Stomach (tissue), 9 donors: ENCODE measurements around the gene PLXNA2. TPM values are rescaled to one million over a fixed set of nuclear protein-coding genes. Genes with fewer than 3 reads are reported as not detected.

Experiments
- DNase-seq, 2 donors: peaks; one replicate each; pipeline versions ENCODE4 v3.0.0 to v3.0.0-alpha.2; 2013 to 2019
- H3K27ac ChIP-seq, 5 donors: fragments of 200-600 bp in 4 of 5; sonication (generic) in 4 of 5; one replicate each; pipeline ENCODE4 v1.5.1; 2013 to 2019; ENCODE audit warnings: mild to moderate bottlenecking in 1 of 5, moderate library complexity in 1 of 5
- H3K27me3 ChIP-seq, 3 donors: fragments of 200-600 bp; sonication (generic); one replicate each; pipeline ENCODE4 v1.5.1; 2017 to 2019; ENCODE audit warnings: mixed run types in 1 of 3
- H3K36me3 ChIP-seq, 4 donors: fragments of 200-600 bp; sonication (generic); 1 replicate in 3 of 4; 2 replicates in 1 of 4; pipeline ENCODE4 v1.5.1; 2016 to 2019
- H3K4me1 ChIP-seq, 4 donors: fragments of 200-600 bp; sonication (generic); one replicate each; pipeline ENCODE4 v1.5.1; 2016 to 2019
- H3K4me3 ChIP-seq, 4 donors: fragments of 200-600 bp; sonication (generic) in 3 of 4; one replicate each; pipeline ENCODE4 v1.5.1; 2016 to 2019; ENCODE audit warnings: mild to moderate bottlenecking in 1 of 4
- H3K9me3 ChIP-seq, 4 donors: fragments of 200-600 bp; sonication (generic); one replicate each; pipeline ENCODE4 v1.5.1; 2016 to 2019
- EP300 ChIP-seq: sonication (generic); formaldehyde crosslinking; IDR thresholded peaks from one replicate; pipeline ENCODE4 v1.6.1; 2017; ENCODE audit warnings: antibody characterized with exemption
- POLR2A ChIP-seq, 4 donors: fragments of 450-650 bp; IDR thresholded peaks; one replicate each; pipeline ENCODE4 v1.6.1; 2016; ENCODE audit warnings: antibody characterized with exemption in 4 of 4, control low read depth in 2 of 4, mild to moderate bottlenecking in 1 of 4, moderate library complexity in 1 of 4
- POLR2AphosphoS5 ChIP-seq, 3 donors: sonication (generic); formaldehyde crosslinking; IDR thresholded peaks; one replicate each; pipeline ENCODE4 v1.6.1; 2016; ENCODE audit warnings: antibody characterized with exemption in 3 of 3
- WGBS, 5 donors: extraction: QIAGEN DNeasy Blood & Tissue Kit in 3 of 5; methylation state at CpG; one replicate each; pipeline versions ENCODE4 v1.1.5 to v1.1.7; 2013 to 2018; 5-methylcytosine and 5-hydroxymethylcytosine counted together
- intact Hi-C: fragments of 100-400 bp; cut with DNase I; formaldehyde crosslinking; loops from one replicate; pipeline ENCODE4 v1.15.1; 2023; ENCODE audit warnings: low total_unique reads
- polyA plus RNA-seq, 3 donors: library from polyadenylated mRNA; stranded (reverse); fragments of 200-250 nt; gene quantifications; one replicate each; pipeline ENCODE4 v1.2.3, GENCODE V29; 2013
- total RNA-seq, 5 donors: library from RNA; depleted of rRNA; stranded (reverse); fragments of >200 nt; gene quantifications; one replicate each; pipeline versions ENCODE4 v1.1.0 to v1.2.3, GENCODE V29; 2014 to 2016
- TF ChIP-seq, protein P1 (sequence below), 7 experiments: fragments of 450-650 bp in 4 of 7; fragments of 200-600 bp in 3 of 7; sonication (generic) in 3 of 7; IDR thresholded peaks; one replicate each; pipeline ENCODE4 v1.5.1; 2016 to 2019; ENCODE audit warnings: antibody characterized with exemption in 7 of 7, control low read depth in 2 of 7, mild to moderate bottlenecking in 1 of 7
- donor health status: healthy with polysubstance abuse.
- donor health status: Bipolar disorder and iron deficiency.
- donor health status: healthy.

Gene PLXNA2
- total and polyA plus RNA-seq, 8 donors = 2.7 to 185 (median 28.7) TPM

DNA sequence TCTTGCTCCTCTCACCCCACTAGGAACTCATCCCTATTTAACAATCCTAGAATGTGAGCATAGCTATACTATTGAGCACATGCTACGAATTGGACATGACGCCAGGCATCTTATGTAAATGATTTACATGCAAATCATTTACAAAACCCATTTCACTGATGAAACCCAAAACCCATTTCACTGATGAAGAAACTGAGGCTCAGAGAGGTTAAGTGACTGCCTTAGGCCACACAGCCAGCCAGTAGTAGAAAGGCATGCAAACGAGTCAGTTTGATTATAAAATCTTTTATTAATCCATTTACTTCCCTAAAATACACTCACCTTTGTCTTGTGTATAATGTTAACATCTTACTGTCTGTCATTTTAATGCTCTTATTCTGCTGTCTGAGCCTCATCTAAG, 87.9 kb downstream of the PLXNA2 start:
- DNase-seq = no peak
- WGBS, 5 donors = 78 to 91% (median 83%) methylated on average over 3 of the region's 3 CpGs
- Histone ChIP-seq H3K27ac (no peak overlapping the region), H3K9me3 (no peaks in the 10 kb centered on the region), H3K27me3 (no peaks in the 10 kb centered on the region), H3K4me3 (no peak overlapping the region), H3K36me3 (no peaks in the 10 kb centered on the region), H3K4me1 (peaks cover 48 to 97% (median 70%) of the 10 kb centered on the region in 4 donors)
- no peak for TF ChIP-seq EP300
- intact Hi-C loops = no loop called here

DNA sequence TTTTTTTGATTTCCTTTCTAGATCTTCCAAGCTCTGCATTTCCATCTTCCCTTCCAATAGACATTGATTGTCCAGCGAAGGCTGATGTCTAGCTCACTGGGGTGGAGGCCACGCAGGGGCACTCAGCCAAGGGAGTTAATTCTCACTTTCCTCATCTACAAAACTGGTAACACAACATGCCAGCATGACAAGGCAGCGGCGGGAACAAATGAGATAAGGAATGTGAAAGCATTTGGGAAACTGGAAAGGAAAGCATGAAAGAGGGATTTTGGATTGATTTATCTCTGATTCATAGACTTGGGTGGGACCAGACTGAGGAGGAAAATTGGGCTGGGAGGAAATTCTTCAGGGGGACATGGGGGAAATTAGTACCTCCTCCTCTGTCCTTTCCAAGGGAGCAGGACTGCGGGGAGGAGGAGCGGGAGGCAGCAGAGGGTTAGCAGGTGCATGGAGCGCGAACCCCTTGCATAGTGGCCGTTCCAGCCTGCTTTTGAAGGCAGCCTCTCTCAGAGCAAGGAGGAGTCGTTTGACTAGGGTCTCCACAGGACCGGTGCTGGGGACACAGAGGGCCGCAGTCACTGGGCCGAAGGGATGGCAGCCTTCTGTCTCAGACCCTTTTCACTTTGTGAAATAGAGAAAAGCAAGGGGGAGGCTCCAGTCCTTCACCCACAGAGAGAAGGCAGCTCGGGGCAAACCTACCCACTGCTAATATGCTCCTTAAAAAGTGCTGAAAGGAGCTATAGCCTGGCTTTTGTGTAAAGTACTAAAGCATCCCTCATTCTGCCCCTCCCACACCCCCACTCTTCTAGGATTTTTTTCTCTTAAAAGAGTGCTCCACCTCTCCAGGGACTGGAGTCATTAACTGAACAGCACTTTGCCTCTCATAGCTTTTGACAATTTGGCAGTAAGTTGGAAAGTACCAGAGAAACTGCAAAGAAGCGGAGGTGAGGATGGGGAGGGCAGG, 89.2 kb downstream of the PLXNA2 start:
- TF ChIP-seq POLR2A (IDR thresholded peaks at IDR 0.05) (no peak), POLR2AphosphoS5 (IDR thresholded peaks at IDR 0.05) (peak in 2 of 3 donors; percentile 57 to 77)
- TF ChIP-seq, protein P1, sequence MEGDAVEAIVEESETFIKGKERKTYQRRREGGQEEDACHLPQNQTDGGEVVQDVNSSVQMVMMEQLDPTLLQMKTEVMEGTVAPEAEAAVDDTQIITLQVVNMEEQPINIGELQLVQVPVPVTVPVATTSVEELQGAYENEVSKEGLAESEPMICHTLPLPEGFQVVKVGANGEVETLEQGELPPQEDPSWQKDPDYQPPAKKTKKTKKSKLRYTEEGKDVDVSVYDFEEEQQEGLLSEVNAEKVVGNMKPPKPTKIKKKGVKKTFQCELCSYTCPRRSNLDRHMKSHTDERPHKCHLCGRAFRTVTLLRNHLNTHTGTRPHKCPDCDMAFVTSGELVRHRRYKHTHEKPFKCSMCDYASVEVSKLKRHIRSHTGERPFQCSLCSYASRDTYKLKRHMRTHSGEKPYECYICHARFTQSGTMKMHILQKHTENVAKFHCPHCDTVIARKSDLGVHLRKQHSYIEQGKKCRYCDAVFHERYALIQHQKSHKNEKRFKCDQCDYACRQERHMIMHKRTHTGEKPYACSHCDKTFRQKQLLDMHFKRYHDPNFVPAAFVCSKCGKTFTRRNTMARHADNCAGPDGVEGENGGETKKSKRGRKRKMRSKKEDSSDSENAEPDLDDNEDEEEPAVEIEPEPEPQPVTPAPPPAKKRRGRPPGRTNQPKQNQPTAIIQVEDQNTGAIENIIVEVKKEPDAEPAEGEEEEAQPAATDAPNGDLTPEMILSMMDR (IDR thresholded peaks at IDR 0.05) = no peak
- H3K4me1 ChIP-seq = peaks cover 48 to 97% (median 69%) of the 10 kb centered on the region in 4 donors
- H3K27me3 ChIP-seq = no peaks in the 10 kb centered on the region
- H3K4me3 ChIP-seq = no peak overlapping the region
- 38 to 64% (median 47%) methylated on average over 14 to 15 of the region's 15 CpGs for WGBS, 5 donors
- H3K9me3 ChIP-seq = no peaks in the 10 kb centered on the region
- DNase-seq = peak; percentile 75 to 81
- intact Hi-C loops = no loop called here
- peak overlapping the region; percentile 19 to 73 (median 47) for H3K27ac ChIP-seq
- no peaks in the 10 kb centered on the region for H3K36me3 ChIP-seq

DNA sequence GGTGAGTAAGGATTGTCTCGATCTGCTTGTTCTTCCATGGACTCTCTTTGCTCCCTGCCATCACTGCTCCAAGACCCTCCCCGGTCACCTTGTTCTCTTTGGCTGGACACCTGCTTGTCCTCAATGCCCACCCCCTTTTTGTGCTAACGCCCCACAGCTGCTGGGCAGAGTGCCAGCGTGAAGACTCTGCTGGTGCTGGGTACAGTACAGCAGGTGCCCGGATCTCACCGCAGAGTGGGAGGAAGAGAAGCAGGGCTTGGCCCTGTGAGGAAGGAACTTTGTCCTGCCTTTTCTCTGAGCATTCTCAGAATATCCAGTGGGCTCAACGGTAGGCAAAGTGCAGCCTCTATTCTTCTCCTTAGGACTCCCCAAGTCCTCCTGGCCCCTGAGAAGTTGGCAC, 90.1 kb downstream of the PLXNA2 start:
- no peak overlapping the region for H3K4me3 ChIP-seq
- peak overlapping the region in 3 of 5 donors; percentile 47 to 73 (median 72) for H3K27ac ChIP-seq
- 31 to 60% (median 41%) methylated on average over 7 of the region's 7 CpGs for WGBS, 5 donors
- no peaks in the 10 kb centered on the region for H3K27me3 ChIP-seq
- H3K9me3 ChIP-seq = no peaks in the 10 kb centered on the region
- peaks cover 43 to 97% (median 67%) of the 10 kb centered on the region in 4 donors for H3K4me1 ChIP-seq
- intact Hi-C loops = no loop called here
- TF ChIP-seq, protein P1 (IDR thresholded peaks at IDR 0.05) = no peak
- no peak for TF ChIP-seq POLR2A (IDR thresholded peaks at IDR 0.05)
- no peak for TF ChIP-seq EP300
- TF ChIP-seq POLR2AphosphoS5 (IDR thresholded peaks at IDR 0.05) = no peak
- H3K36me3 ChIP-seq = no peaks in the 10 kb centered on the region
- DNase-seq = no peak

DNA sequence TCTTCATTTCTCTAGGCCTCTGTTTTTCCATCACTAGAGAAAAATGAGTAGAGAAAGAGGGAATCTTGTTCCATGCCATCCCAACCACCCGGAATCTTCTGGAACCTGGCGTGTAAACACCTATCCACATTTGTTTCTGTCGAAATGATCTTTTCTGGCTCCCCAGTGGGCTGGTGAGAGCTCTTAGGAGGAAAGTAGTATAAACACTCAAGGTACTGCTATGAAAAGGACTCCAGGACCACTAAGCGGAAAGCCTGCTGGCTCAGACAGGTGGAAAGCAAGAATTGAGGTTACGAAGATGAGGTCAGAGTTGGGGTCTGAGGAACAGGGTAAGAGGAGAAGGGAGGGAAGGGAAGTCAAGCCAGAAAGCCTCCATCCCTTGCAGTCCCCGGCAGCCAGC, 90.8 kb downstream of the PLXNA2 start:
- no peak for DNase-seq
- no peaks in the 10 kb centered on the region for H3K36me3 ChIP-seq
- H3K4me3 ChIP-seq = no peak overlapping the region
- no peaks in the 10 kb centered on the region for H3K9me3 ChIP-seq
- peaks cover 37 to 92% (median 60%) of the 10 kb centered on the region in 4 donors for H3K4me1 ChIP-seq
- H3K27ac ChIP-seq = peak overlapping the region in 1 of 5 donors; percentile 72
- intact Hi-C loops = no loop called here
- 87 to 97% (median 93%) methylated on average over 5 to 6 of the region's 6 CpGs for WGBS, 5 donors
- no peaks in the 10 kb centered on the region for H3K27me3 ChIP-seq
- TF ChIP-seq, protein P1 (IDR thresholded peaks at IDR 0.05) = no peak
